Osteoblast (primary cell): ENCODE results near the gene PDS5B. TPM values are rescaled to one million over a fixed set of nuclear protein-coding genes. Genes with fewer than 3 reads are reported as not detected.

Experiments
- DNase-seq: peaks from one replicate; pipeline ENCODE4 v3.0.0; 2011; ENCODE audit warnings: low spot score, mixed read lengths; ENCODE audit not compliant: insufficient read length; ENCODE audit errors: missing footprints
- H2AFZ ChIP-seq: 2 replicates; pipeline ENCODE4 v1.6.0; 2011; ENCODE audit warnings: mild to moderate bottlenecking, low read length
- H3K27ac ChIP-seq: 2 replicates; pipeline ENCODE4 v1.5.1; 2011; ENCODE audit warnings: mild to moderate bottlenecking, low read depth, low read length, moderate library complexity
- H3K27me3 ChIP-seq: 2 replicates; pipeline ENCODE4 v1.6.0; 2012; ENCODE audit warnings: mild to moderate bottlenecking, control low read depth, inconsistent platforms, low read length, moderate library complexity; ENCODE audit not compliant: insufficient read depth
- H3K36me3 ChIP-seq: 2 replicates; pipeline ENCODE4 v1.5.1; 2011; ENCODE audit warnings: mild to moderate bottlenecking, low read length, control low read depth, moderate library complexity; ENCODE audit not compliant: insufficient read depth
- H3K4me1 ChIP-seq: 2 replicates; pipeline ENCODE4 v1.5.1; 2011; ENCODE audit warnings: mild to moderate bottlenecking, low read length, control low read depth, moderate library complexity; ENCODE audit not compliant: insufficient read depth
- H3K4me2 ChIP-seq: 2 replicates; pipeline ENCODE4 v1.6.0; 2011; ENCODE audit warnings: mild to moderate bottlenecking, low read length; ENCODE audit not compliant: insufficient read depth
- H3K4me3 ChIP-seq: fragments of 200-600 bp; sonication (generic); 3 replicates; pipeline ENCODE4 v1.5.1; 2012; ENCODE audit warnings: mild to moderate bottlenecking, low read length, inconsistent platforms; ENCODE audit not compliant: insufficient read depth
- H3K79me2 ChIP-seq: 2 replicates; pipeline ENCODE4 v1.6.0; 2012; ENCODE audit warnings: mild to moderate bottlenecking, low read length, control low read depth, inconsistent platforms; ENCODE audit not compliant: insufficient read depth
- H3K9me3 ChIP-seq: 2 replicates; pipeline ENCODE4 v1.5.1; 2011; ENCODE audit warnings: low read depth, low read length, control low read depth
- H4K20me1 ChIP-seq: 2 replicates; pipeline ENCODE4 v1.6.0; 2012; ENCODE audit warnings: mild to moderate bottlenecking, low read length, control low read depth; ENCODE audit not compliant: insufficient read depth
- total RNA-seq: library from RNA; depleted of rRNA; stranded (reverse); fragments of >200 nt; gene quantifications from 2 replicates; pipeline ENCODE4 v1.2.3, GENCODE V29; 2012
- TF ChIP-seq, protein P1 (sequence below): IDR thresholded peaks from 2 replicates; pipeline ENCODE4 v1.5.1; 2011; ENCODE audit warnings: mild to moderate bottlenecking, low read depth, low read length, moderate library complexity; ENCODE audit errors: extremely low read depth

The PDS5B gene
- total RNA-seq, 1 donor = 23.2 TPM

DNA sequence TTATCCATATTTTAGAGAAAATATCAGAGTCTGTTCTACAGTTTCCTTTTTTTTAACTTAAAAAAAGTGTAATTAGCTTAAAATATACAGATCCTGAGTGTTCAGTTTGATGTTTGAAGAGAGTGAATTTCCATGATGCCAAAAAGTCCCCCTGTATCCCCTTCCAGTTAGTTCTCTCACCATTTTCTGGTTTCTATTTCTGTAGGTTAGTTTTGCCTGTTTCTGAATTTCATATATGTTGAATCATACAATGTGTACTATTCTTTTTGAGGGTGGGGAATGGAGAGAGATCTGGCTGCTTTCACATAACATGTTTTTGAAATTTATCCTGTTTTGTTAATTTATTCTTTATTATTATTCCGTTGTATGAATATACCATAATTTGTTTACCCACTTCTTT lies 95.9 kb downstream of the PDS5B start:
- no peak overlapping the region for H3K4me3 ChIP-seq

DNA sequence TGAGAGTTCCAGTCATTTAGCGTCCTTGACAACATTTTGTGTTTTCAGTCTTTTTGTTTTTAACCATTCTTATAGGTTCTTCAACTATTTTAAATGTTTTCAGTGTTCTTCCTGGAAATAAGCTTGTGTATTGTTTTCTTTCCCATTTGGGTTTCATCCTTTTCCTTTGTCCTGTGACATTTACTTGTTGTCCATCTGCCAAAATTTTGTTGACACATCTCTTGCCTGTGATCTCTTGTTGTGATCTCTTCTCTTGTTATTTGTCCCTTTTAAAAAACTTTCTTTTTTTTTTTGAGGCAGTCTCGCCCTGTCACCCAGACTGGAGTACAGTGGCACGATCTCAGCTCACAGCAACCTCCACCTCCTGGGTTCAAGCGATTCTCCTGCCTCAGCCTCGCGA lies 96.5 kb downstream of the PDS5B start:
- Histone ChIP-seq H3K9me3 (no peaks in the 10 kb centered on the region), H3K4me3 (no peak overlapping the region), H3K27me3 (no peaks in the 10 kb centered on the region), H4K20me1 (no peaks in the 10 kb centered on the region), H3K79me2 (no peaks in the 10 kb centered on the region), H3K4me2 (no peak overlapping the region), H3K4me1 (no peaks in the 10 kb centered on the region), H3K36me3 (peaks cover 13% of the 10 kb centered on the region), H3K27ac (no peak overlapping the region), H2AFZ (no peak overlapping the region)
- TF ChIP-seq, protein P1, sequence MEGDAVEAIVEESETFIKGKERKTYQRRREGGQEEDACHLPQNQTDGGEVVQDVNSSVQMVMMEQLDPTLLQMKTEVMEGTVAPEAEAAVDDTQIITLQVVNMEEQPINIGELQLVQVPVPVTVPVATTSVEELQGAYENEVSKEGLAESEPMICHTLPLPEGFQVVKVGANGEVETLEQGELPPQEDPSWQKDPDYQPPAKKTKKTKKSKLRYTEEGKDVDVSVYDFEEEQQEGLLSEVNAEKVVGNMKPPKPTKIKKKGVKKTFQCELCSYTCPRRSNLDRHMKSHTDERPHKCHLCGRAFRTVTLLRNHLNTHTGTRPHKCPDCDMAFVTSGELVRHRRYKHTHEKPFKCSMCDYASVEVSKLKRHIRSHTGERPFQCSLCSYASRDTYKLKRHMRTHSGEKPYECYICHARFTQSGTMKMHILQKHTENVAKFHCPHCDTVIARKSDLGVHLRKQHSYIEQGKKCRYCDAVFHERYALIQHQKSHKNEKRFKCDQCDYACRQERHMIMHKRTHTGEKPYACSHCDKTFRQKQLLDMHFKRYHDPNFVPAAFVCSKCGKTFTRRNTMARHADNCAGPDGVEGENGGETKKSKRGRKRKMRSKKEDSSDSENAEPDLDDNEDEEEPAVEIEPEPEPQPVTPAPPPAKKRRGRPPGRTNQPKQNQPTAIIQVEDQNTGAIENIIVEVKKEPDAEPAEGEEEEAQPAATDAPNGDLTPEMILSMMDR = no peak
- DNase-seq = no peak

More for the DNA sequence above, 95.9 kb downstream of the PDS5B start:
- Histone ChIP-seq H3K4me1 (no peaks in the 10 kb centered on the region), H2AFZ (no peak overlapping the region), H4K20me1 (no peaks in the 10 kb centered on the region), H3K79me2 (no peaks in the 10 kb centered on the region), H3K9me3 (no peaks in the 10 kb centered on the region), H3K4me2 (no peak overlapping the region), H3K27ac (no peak overlapping the region), H3K36me3 (peaks cover 13% of the 10 kb centered on the region), H3K27me3 (no peaks in the 10 kb centered on the region)
- TF ChIP-seq, protein P1 = no peak
- DNase-seq = no peak

DNA sequence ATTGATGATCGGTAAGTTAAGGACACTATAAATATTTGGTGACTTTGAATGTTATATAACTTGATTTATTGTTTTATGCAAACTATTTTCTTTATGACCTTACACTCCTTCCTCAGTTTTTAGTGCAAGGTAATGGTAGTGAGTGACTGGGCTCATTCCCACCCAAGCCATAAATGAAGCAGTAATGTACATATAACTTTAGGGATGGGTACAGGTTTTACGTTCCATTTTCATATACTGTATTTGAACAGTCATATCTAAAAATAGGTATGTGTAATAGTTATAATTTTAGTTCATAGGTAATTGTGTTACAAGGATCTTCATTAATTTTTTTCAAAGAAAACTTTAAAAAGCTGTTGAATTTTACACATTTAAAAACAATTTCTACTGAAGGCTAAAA lies 101.0 kb downstream of the PDS5B start:
- H3K36me3 ChIP-seq = no peaks in the 10 kb centered on the region
- no peaks in the 10 kb centered on the region for H3K4me1 ChIP-seq
- H3K27ac ChIP-seq = no peak overlapping the region
- H3K9me3 ChIP-seq = no peaks in the 10 kb centered on the region
- no peaks in the 10 kb centered on the region for H4K20me1 ChIP-seq
- H3K4me2 ChIP-seq = no peak overlapping the region
- TF ChIP-seq, protein P1 = no peak
- no peak overlapping the region for H3K4me3 ChIP-seq
- H3K79me2 ChIP-seq = no peaks in the 10 kb centered on the region
- H3K27me3 ChIP-seq = no peaks in the 10 kb centered on the region
- H2AFZ ChIP-seq = no peak overlapping the region
- no peak for DNase-seq

DNA sequence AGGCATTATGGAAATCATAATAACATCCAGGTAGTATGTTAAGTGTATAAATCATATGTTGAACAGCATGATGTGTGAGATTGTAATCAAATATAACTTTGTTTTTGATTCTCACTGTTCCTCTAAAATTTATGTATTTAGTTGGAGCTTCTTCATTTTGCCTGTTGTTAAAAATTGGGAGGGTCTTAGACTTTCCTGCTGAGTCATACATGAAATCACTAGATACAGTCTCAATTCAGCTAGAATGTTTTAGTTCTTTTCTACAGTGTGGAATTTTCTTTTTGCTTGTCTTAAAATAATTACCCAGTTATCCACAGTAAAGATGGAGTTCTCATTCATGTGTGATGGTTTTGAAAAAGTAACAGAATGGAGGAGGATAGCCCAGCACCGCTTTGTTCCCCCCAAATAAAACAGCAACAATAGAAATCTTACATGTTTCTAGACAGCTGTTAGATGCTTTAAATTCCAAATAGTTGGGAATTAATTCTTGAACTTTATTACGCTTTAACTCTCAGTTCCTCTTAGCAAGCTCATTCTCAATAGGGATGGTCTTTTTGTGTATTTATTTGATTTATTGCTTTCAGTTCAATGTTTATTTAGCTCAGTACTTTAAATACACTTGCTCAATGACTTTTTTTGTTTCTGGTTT lies 109.5 kb downstream of the PDS5B start:
- Histone ChIP-seq H3K4me1 (no peaks in the 10 kb centered on the region), H3K27me3 (no peaks in the 10 kb centered on the region), H3K4me2 (no peak overlapping the region), H3K79me2 (no peaks in the 10 kb centered on the region), H4K20me1 (no peaks in the 10 kb centered on the region), H3K4me3 (no peak overlapping the region), H3K36me3 (no peaks in the 10 kb centered on the region), H2AFZ (no peak overlapping the region), H3K27ac (no peak overlapping the region), H3K9me3 (no peaks in the 10 kb centered on the region)
- TF ChIP-seq, protein P1 = no peak
- DNase-seq = no peak
